Measurements from ENCODE around the gene TEC.

TEC gene

GRCh38 chr4:48137846-48138245, 131.8 kb downstream of the TEC start:
- no peaks in the 10 kb centered on the region for H3K27me3 ChIP-seq (replicated peaks; ENCODE audit: insufficient read depth, low read length)
- H2AFZ ChIP-seq (ENCODE audit: low read length), result no peak overlapping the region
- peaks cover 34% of the 10 kb centered on the region for H3F3A ChIP-seq (ENCODE audit: insufficient read depth, low read length)
- peaks cover 26% of the 10 kb centered on the region for H3K4me1 ChIP-seq (ENCODE audit: low read length)
- H4K20me1 ChIP-seq (ENCODE audit: insufficient read depth, low read length), result peaks cover 4% of the 10 kb centered on the region; the same call in 1 of the 2 replicates
- H3K27ac ChIP-seq (ENCODE audit: low read length), result no peak overlapping the region
- no peaks in the 10 kb centered on the region for H3K9me3 ChIP-seq (replicated peaks; ENCODE audit: insufficient read depth, low read length)
- H3K9ac ChIP-seq (ENCODE audit: low read length), result no peak overlapping the region
- TF ChIP-seq EZH2 (optimal IDR thresholded peaks at IDR 0.05; ENCODE audit: low read depth, low read length), result no peak
- H3K36me3 ChIP-seq (replicated peaks; ENCODE audit: insufficient read depth, low read length), result peaks cover 37% of the 10 kb centered on the region
- no peak for DNase-seq
- H3K79me2 ChIP-seq (ENCODE audit: low read length), result peaks cover 44% of the 10 kb centered on the region
- no peak overlapping the region for H3K4me3 ChIP-seq (ENCODE audit: low read length)
- H3K9me2 ChIP-seq (replicated peaks; ENCODE audit: insufficient read depth, low read length), result no peaks in the 10 kb centered on the region
- no peak overlapping the region for H3K4me2 ChIP-seq (ENCODE audit: low read depth, low read length)

GRCh38 chr4:48134081-48134480, 135.6 kb downstream of the TEC start, which contains the start of gene TXK:
TXK (minus strand) TSS chr4:48134250; CDS start chr4:48134170, 80 bp downstream.
- no peak for DNase-seq
- H4K20me1 ChIP-seq (ENCODE audit: insufficient read depth, low read length), result 0 out of 2 replicates have a peak, but pooled peaks cover 8% of the 10 kb centered on the region
- no peaks in the 10 kb centered on the region for H3K9me2 ChIP-seq (replicated peaks; ENCODE audit: insufficient read depth, low read length)
- peaks cover 32% of the 10 kb centered on the region for H3K36me3 ChIP-seq (replicated peaks; ENCODE audit: insufficient read depth, low read length)
- H3K4me2 ChIP-seq (ENCODE audit: low read depth, low read length), result no peak within 1 kb of the TSS
- no peaks in the 10 kb centered on the region for H3K9me3 ChIP-seq (replicated peaks; ENCODE audit: insufficient read depth, low read length)
- no peak within 1 kb of the TSS for H2AFZ ChIP-seq (ENCODE audit: low read length)
- H3K9ac ChIP-seq (ENCODE audit: low read length), result no peak within 1 kb of the TSS
- no peak for TF ChIP-seq EZH2phosphoT487 (IDR thresholded peaks at IDR 0.05; ENCODE audit: low read length)
- TF ChIP-seq, protein P1, sequence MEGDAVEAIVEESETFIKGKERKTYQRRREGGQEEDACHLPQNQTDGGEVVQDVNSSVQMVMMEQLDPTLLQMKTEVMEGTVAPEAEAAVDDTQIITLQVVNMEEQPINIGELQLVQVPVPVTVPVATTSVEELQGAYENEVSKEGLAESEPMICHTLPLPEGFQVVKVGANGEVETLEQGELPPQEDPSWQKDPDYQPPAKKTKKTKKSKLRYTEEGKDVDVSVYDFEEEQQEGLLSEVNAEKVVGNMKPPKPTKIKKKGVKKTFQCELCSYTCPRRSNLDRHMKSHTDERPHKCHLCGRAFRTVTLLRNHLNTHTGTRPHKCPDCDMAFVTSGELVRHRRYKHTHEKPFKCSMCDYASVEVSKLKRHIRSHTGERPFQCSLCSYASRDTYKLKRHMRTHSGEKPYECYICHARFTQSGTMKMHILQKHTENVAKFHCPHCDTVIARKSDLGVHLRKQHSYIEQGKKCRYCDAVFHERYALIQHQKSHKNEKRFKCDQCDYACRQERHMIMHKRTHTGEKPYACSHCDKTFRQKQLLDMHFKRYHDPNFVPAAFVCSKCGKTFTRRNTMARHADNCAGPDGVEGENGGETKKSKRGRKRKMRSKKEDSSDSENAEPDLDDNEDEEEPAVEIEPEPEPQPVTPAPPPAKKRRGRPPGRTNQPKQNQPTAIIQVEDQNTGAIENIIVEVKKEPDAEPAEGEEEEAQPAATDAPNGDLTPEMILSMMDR (IDR thresholded peaks at IDR 0.05; ENCODE audit: low read length), result no peak
- TF ChIP-seq EZH2 (optimal IDR thresholded peaks at IDR 0.05; ENCODE audit: low read depth, low read length), result no peak
- no peaks in the 10 kb centered on the region for H3K27me3 ChIP-seq (replicated peaks; ENCODE audit: insufficient read depth, low read length)
- peaks cover 30% of the 10 kb centered on the region for H3K79me2 ChIP-seq (ENCODE audit: low read length)
- H3K27ac ChIP-seq (ENCODE audit: low read length), result no peak within 1 kb of the TSS
- peaks cover 34% of the 10 kb centered on the region for H3F3A ChIP-seq (ENCODE audit: insufficient read depth, low read length)
- H3K4me3 ChIP-seq (ENCODE audit: low read length), result no peak within 1 kb of the TSS
- H3K4me1 ChIP-seq (ENCODE audit: low read length), result peaks cover 23% of the 10 kb centered on the region

DNA sequence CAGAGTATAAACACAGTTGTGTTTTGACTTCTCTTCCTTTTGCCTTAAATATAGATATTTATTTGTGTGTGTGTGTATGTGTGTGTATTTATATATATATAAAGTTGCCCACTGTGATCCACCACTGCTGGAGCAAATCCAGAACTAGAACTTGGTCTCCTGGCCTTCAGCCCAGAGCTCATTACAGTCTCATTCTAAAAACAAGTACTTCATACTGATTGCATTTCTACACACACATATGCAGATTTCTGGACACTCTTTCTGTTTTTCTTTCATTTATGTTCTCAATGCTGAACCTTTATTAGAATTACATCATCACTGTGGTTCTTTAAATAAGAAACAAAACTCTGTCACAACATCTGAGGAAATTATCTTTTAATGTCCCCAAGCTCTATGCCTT, 136.0 kb downstream of the TEC start:
- H3K36me3 ChIP-seq (replicated peaks; ENCODE audit: insufficient read depth, low read length), result peaks cover 32% of the 10 kb centered on the region
- no peaks in the 10 kb centered on the region for H3K9me3 ChIP-seq (replicated peaks; ENCODE audit: insufficient read depth, low read length)
- DNase-seq, result no peak
- H3K4me1 ChIP-seq (ENCODE audit: low read length), result peaks cover 24% of the 10 kb centered on the region
- no peak overlapping the region for H3K4me2 ChIP-seq (ENCODE audit: low read depth, low read length)
- no peak for TF ChIP-seq EZH2 (optimal IDR thresholded peaks at IDR 0.05; ENCODE audit: low read depth, low read length)
- no peak for TF ChIP-seq EZH2phosphoT487 (IDR thresholded peaks at IDR 0.05; ENCODE audit: low read length)
- TF ChIP-seq, protein P1 (IDR thresholded peaks at IDR 0.05; ENCODE audit: low read length), result no peak
- H3F3A ChIP-seq (ENCODE audit: insufficient read depth, low read length), result peaks cover 34% of the 10 kb centered on the region
- H3K4me3 ChIP-seq (ENCODE audit: low read length), result no peak overlapping the region
- H3K27me3 ChIP-seq (replicated peaks; ENCODE audit: insufficient read depth, low read length), result no peaks in the 10 kb centered on the region
- no peak overlapping the region for H2AFZ ChIP-seq (ENCODE audit: low read length)
- 0 out of 2 replicates have a peak, but pooled peaks cover 8% of the 10 kb centered on the region for H4K20me1 ChIP-seq (ENCODE audit: insufficient read depth, low read length)
- H3K9ac ChIP-seq (ENCODE audit: low read length), result no peak overlapping the region
- no peaks in the 10 kb centered on the region for H3K9me2 ChIP-seq (replicated peaks; ENCODE audit: insufficient read depth, low read length)
- no peak overlapping the region for H3K27ac ChIP-seq (ENCODE audit: low read length)
- peaks cover 29% of the 10 kb centered on the region for H3K79me2 ChIP-seq (ENCODE audit: low read length)

DNA sequence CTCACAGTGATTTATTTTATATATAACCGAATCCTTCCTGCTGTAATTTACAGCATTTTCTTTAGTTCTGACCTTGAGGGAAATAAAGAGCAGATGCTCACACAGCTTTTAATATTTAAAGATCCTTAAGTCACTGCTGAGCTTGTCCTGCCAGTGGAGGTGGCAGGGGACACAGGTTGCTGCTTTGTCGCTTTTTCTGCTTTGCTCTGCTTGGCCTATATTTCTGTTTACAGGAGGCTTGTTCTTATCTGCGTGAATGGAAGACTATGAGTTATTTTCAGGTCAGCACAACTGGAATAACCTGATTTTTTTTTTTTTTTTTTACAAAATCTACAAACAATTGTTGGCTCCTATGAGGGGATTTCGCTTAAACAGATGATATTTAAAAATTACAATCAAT, 137.9 kb downstream of the TEC start:
- H3F3A ChIP-seq (ENCODE audit: insufficient read depth, low read length), result peaks cover 37% of the 10 kb centered on the region
- H2AFZ ChIP-seq (ENCODE audit: low read length), result no peak overlapping the region
- no peaks in the 10 kb centered on the region for H3K27me3 ChIP-seq (replicated peaks; ENCODE audit: insufficient read depth, low read length)
- H3K4me3 ChIP-seq (ENCODE audit: low read length), result no peak overlapping the region
- H3K36me3 ChIP-seq (replicated peaks; ENCODE audit: insufficient read depth, low read length), result peaks cover 17% of the 10 kb centered on the region
- H3K4me1 ChIP-seq (ENCODE audit: low read length), result peaks cover 26% of the 10 kb centered on the region
- H3K9ac ChIP-seq (ENCODE audit: low read length), result no peak overlapping the region
- no peak overlapping the region for H3K27ac ChIP-seq (ENCODE audit: low read length)
- TF ChIP-seq, protein P1 (IDR thresholded peaks at IDR 0.05; ENCODE audit: low read length), result no peak
- TF ChIP-seq EZH2phosphoT487 (IDR thresholded peaks at IDR 0.05; ENCODE audit: low read length) (no peak), EZH2 (optimal IDR thresholded peaks at IDR 0.05; ENCODE audit: low read depth, low read length) (no peak)
- no peaks in the 10 kb centered on the region for H3K9me2 ChIP-seq (replicated peaks; ENCODE audit: insufficient read depth, low read length)
- H3K4me2 ChIP-seq (ENCODE audit: low read depth, low read length), result no peak overlapping the region
- 0 out of 2 replicates have a peak, but pooled peaks cover 8% of the 10 kb centered on the region for H4K20me1 ChIP-seq (ENCODE audit: insufficient read depth, low read length)
- H3K9me3 ChIP-seq (replicated peaks; ENCODE audit: insufficient read depth, low read length), result no peaks in the 10 kb centered on the region
- H3K79me2 ChIP-seq (ENCODE audit: low read length), result peaks cover 10% of the 10 kb centered on the region; the same call in 1 of the 2 replicates
- DNase-seq, result no peak

Data from MM.1S (cell line).